MM.1S (cell line): ENCODE measurements around the gene TBC1D8.
A peak's percentile ranks its signal among the peaks of the same experiment; 100 is the strongest.

Source experiments
- DNase-seq: peaks from one replicate; pipeline ENCODE4 v3.0.0-alpha.2; 2015
- H2AFZ ChIP-seq: fragments of 300-600 bp; sonication (generic); 2 replicates; pipeline ENCODE4 v1.6.0; 2016; ENCODE audit warnings: antibody characterized with exemption, low read length
- H3F3A ChIP-seq: fragments of 300-600 bp; sonication (generic); 2 replicates; pipeline ENCODE4 v1.6.1; 2016; ENCODE audit warnings: mild to moderate bottlenecking, antibody characterized with exemption, low read length, moderate library complexity, mixed read lengths; ENCODE audit not compliant: insufficient read depth
- H3K27ac ChIP-seq: fragments of 300-600 bp; sonication (generic); 2 replicates; pipeline ENCODE4 v1.5.1; 2016; ENCODE audit warnings: mild to moderate bottlenecking, low read length
- H3K27me3 ChIP-seq: fragments of 300-600 bp; sonication (generic); replicated peaks from 2 replicates; pipeline ENCODE4 v1.6.0; 2016; ENCODE audit warnings: low read length; ENCODE audit not compliant: insufficient read depth
- H3K36me3 ChIP-seq: fragments of 300-600 bp; sonication (generic); replicated peaks from 2 replicates; pipeline ENCODE4 v1.6.1; 2016; ENCODE audit warnings: mild to moderate bottlenecking, low read length, mixed read lengths; ENCODE audit not compliant: insufficient read depth
- H3K4me1 ChIP-seq: fragments of 300-600 bp; sonication (generic); 2 replicates; pipeline ENCODE4 v1.6.1; 2016; ENCODE audit warnings: low read length, mixed read lengths
- H3K4me2 ChIP-seq: fragments of 300-600 bp; sonication (generic); 2 replicates; pipeline ENCODE4 v1.6.0; 2016; ENCODE audit warnings: low read depth, low read length
- H3K4me3 ChIP-seq: fragments of 300-600 bp; sonication (generic); 2 replicates; pipeline ENCODE4 v1.5.1; 2016; ENCODE audit warnings: low read length, mixed read lengths
- H3K79me2 ChIP-seq: fragments of 300-600 bp; sonication (generic); 2 replicates; pipeline ENCODE4 v1.6.1; 2016; ENCODE audit warnings: mixed run types, low read length, mixed read lengths
- H3K9ac ChIP-seq: fragments of 300-600 bp; sonication (generic); 2 replicates; pipeline ENCODE4 v1.6.1; 2016; ENCODE audit warnings: low read length, mixed read lengths
- H3K9me2 ChIP-seq: fragments of 300-600 bp; sonication (generic); replicated peaks from 2 replicates; pipeline ENCODE4 v1.6.1; 2016; ENCODE audit warnings: mild to moderate bottlenecking, low read length, mixed read lengths; ENCODE audit not compliant: insufficient read depth
- H3K9me3 ChIP-seq: fragments of 300-600 bp; sonication (generic); replicated peaks from 2 replicates; pipeline ENCODE4 v1.6.1; 2016; ENCODE audit warnings: mild to moderate bottlenecking, low read length, mixed read lengths; ENCODE audit not compliant: insufficient read depth
- H4K20me1 ChIP-seq: fragments of 300-600 bp; sonication (generic); 2 replicates; pipeline ENCODE4 v1.6.1; 2016; ENCODE audit warnings: mild to moderate bottlenecking, low read length, moderate library complexity, mixed read lengths; ENCODE audit not compliant: insufficient read depth
- EZH2 ChIP-seq: fragments of 300-600 bp; sonication (generic); optimal IDR thresholded peaks from 2 replicates; pipeline ENCODE3; 2017; ENCODE audit warnings: low read depth, mild to moderate bottlenecking, antibody characterized with exemption, low read length, mixed read lengths
- EZH2phosphoT487 ChIP-seq: fragments of 300-600 bp; sonication (generic); IDR thresholded peaks from 2 replicates; pipeline ENCODE4 v1.6.1; 2018; ENCODE audit warnings: antibody characterized with exemption, low read length
- TF ChIP-seq, protein P1 (sequence below): fragments of 300-600 bp; sonication (generic); IDR thresholded peaks from 2 replicates; pipeline ENCODE4 v1.5.1; 2016; ENCODE audit warnings: antibody characterized with exemption, low read length, mixed read lengths

Gene TBC1D8

DNA sequence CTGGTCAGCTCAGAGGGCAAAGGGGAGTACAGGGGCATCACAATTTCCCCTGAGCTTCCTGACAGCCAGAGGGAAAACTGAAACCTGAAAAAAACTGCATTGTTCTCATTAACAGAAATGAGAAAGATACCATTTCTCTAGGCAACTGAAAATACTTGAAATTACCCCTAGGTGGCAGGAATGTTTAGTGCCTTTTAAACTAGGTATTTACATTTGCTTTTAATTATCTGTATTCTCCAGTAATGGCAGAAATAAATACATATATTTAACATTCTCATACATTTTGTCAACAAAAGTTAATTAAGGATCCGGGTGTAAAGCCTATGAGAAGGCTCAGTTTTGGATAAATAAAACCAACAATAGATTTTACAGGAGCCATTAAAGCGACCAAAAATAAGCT, 114.6 kb downstream of the TBC1D8 start:
- TF ChIP-seq, protein P1, sequence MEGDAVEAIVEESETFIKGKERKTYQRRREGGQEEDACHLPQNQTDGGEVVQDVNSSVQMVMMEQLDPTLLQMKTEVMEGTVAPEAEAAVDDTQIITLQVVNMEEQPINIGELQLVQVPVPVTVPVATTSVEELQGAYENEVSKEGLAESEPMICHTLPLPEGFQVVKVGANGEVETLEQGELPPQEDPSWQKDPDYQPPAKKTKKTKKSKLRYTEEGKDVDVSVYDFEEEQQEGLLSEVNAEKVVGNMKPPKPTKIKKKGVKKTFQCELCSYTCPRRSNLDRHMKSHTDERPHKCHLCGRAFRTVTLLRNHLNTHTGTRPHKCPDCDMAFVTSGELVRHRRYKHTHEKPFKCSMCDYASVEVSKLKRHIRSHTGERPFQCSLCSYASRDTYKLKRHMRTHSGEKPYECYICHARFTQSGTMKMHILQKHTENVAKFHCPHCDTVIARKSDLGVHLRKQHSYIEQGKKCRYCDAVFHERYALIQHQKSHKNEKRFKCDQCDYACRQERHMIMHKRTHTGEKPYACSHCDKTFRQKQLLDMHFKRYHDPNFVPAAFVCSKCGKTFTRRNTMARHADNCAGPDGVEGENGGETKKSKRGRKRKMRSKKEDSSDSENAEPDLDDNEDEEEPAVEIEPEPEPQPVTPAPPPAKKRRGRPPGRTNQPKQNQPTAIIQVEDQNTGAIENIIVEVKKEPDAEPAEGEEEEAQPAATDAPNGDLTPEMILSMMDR: peak; percentile 63
- TF ChIP-seq EZH2phosphoT487 (no peak), EZH2 (no peak)

GRCh38 chr2:101032084-101032776, 119.0 kb downstream of the TBC1D8 start:
- no peaks in the 10 kb centered on the region for H3K27me3 ChIP-seq
- no peaks in the 10 kb centered on the region for H3K79me2 ChIP-seq
- no peak for TF ChIP-seq EZH2
- no peak for TF ChIP-seq EZH2phosphoT487
- TF ChIP-seq, protein P1: no peak
- no peaks in the 10 kb centered on the region for H3K36me3 ChIP-seq
- no peak overlapping the region for H2AFZ ChIP-seq
- H3F3A ChIP-seq: no peaks in the 10 kb centered on the region
- H3K27ac ChIP-seq: no peak overlapping the region
- H3K4me2 ChIP-seq: no peak overlapping the region
- no peak overlapping the region for H3K9ac ChIP-seq
- DNase-seq: no peak
- no peaks in the 10 kb centered on the region for H3K9me2 ChIP-seq
- H4K20me1 ChIP-seq: no peaks in the 10 kb centered on the region
- H3K9me3 ChIP-seq: no peaks in the 10 kb centered on the region
- H3K4me3 ChIP-seq: no peak overlapping the region
- H3K4me1 ChIP-seq: no peaks in the 10 kb centered on the region

More for the DNA sequence above, 114.6 kb downstream of the TBC1D8 start:
- Histone ChIP-seq H3K36me3 (no peaks in the 10 kb centered on the region), H3F3A (no peaks in the 10 kb centered on the region), H3K27me3 (no peaks in the 10 kb centered on the region), H4K20me1 (no peaks in the 10 kb centered on the region), H3K9ac (no peak overlapping the region), H3K27ac (no peak overlapping the region), H3K4me1 (no peaks in the 10 kb centered on the region), H3K79me2 (no peaks in the 10 kb centered on the region), H3K9me2 (no peaks in the 10 kb centered on the region), H2AFZ (no peak overlapping the region), H3K9me3 (no peaks in the 10 kb centered on the region), H3K4me3 (no peak overlapping the region), H3K4me2 (no peak overlapping the region)
- DNase-seq: peak; percentile 44

- H3K9ac ChIP-seq: no peak overlapping the region
- no peak overlapping the region for H3K4me3 ChIP-seq
- no peak overlapping the region for H2AFZ ChIP-seq
- DNase-seq: no peak
- H3K9me3 ChIP-seq: no peaks in the 10 kb centered on the region
- no peaks in the 10 kb centered on the region for H3K27me3 ChIP-seq
- no peaks in the 10 kb centered on the region for H3K79me2 ChIP-seq
- H3F3A ChIP-seq: no peaks in the 10 kb centered on the region
- H3K9me2 ChIP-seq: no peaks in the 10 kb centered on the region
- H3K36me3 ChIP-seq: no peaks in the 10 kb centered on the region
- H3K27ac ChIP-seq: no peak overlapping the region
- no peaks in the 10 kb centered on the region for H3K4me1 ChIP-seq
- no peak overlapping the region for H3K4me2 ChIP-seq
- no peaks in the 10 kb centered on the region for H4K20me1 ChIP-seq
- TF ChIP-seq EZH2 (no peak), EZH2phosphoT487 (no peak)
- TF ChIP-seq, protein P1: no peak
Observed at GRCh38 chr2:101030866-101031554, 120.2 kb downstream of the TBC1D8 start.
